HEK293 (cell line): ENCODE measurements around the gene DOCK3.

ENCODE experiments used
- CTCF ChIA-PET: fragments of 350-600 bp; formaldehyde crosslinking; extraction: SDS; loops from one replicate; lab custom pipeline; 2021; ENCODE audit warnings: antibody characterized with exemption; lab: Yijun Ruan, JAX
- POLR2A ChIA-PET: fragments of 300-600 bp; formaldehyde crosslinking; extraction: SDS; loops from one replicate; lab custom pipeline; 2020; ENCODE audit warnings: antibody characterized with exemption, inconsistent platforms; lab: Yijun Ruan, JAX
- H3K27ac ChIP-seq: fragments of 200-500 bp; sonication (Bioruptor generic); 2 replicates; pipeline ENCODE4 v1.5.1; 2014; ENCODE audit warnings: low read depth, low read length, control low read depth, inconsistent platforms; ENCODE audit errors: extremely low read depth
- H3K36me3 ChIP-seq, 2 experiments: fragments of 200-500 bp in 1 of 2; sonication (Bioruptor generic) in 1 of 2; 1 replicate in 1 of 2; 2 replicates in 1 of 2; pipeline ENCODE4 v1.5.1; 2014 to 2017; ENCODE audit warnings: inconsistent platforms in 2 of 2, low read length in 2 of 2; ENCODE audit not compliant: control insufficient read depth in 2 of 2, insufficient read depth in 1 of 2
- H3K4me1 ChIP-seq: fragments of 200-500 bp; sonication (Bioruptor generic); 2 replicates; pipeline ENCODE4 v1.5.1; 2014; ENCODE audit warnings: mild to moderate bottlenecking, low read length, inconsistent platforms; ENCODE audit not compliant: control insufficient read depth, insufficient read depth
- H3K4me3 ChIP-seq: 2 replicates; pipeline ENCODE4 v1.5.1; 2011; ENCODE audit warnings: low read depth, mild to moderate bottlenecking, control low read depth, low read length, moderate library complexity
- H3K9me3 ChIP-seq: fragments of 200-500 bp; sonication (Bioruptor generic); 2 replicates; pipeline ENCODE4 v1.5.1; 2014; ENCODE audit warnings: low read depth, low read length, inconsistent platforms; ENCODE audit not compliant: control insufficient read depth, insufficient read depth
- GLIS2 ChIP-seq: fragments of 450-650 bp; formaldehyde crosslinking; IDR thresholded peaks from 2 replicates; pipeline ENCODE4 v1.5.1; 2016; ENCODE audit warnings: missing biosample characterization, missing genetic modification characterization
- KLF1 ChIP-seq: fragments of 450-650 bp; formaldehyde crosslinking; IDR thresholded peaks from 2 replicates; pipeline ENCODE4 v1.5.1; 2016; ENCODE audit warnings: missing biosample characterization, missing genetic modification characterization
- KLF8 ChIP-seq: fragments of 450-650 bp; formaldehyde crosslinking; IDR thresholded peaks from 2 replicates; pipeline ENCODE4 v1.5.1; 2016; ENCODE audit warnings: missing biosample characterization, missing genetic modification characterization
- MEIS1 ChIP-seq: sonication (generic); formaldehyde crosslinking; IDR thresholded peaks from 2 replicates; pipeline ENCODE4 v1.8.1; 2022; ENCODE audit warnings: missing genetic modification reagents, mild to moderate bottlenecking, borderline replicate concordance
- MYNN ChIP-seq: fragments of 450-650 bp; formaldehyde crosslinking; IDR thresholded peaks from 2 replicates; pipeline ENCODE4 v1.5.1; 2016; ENCODE audit warnings: missing biosample characterization, missing genetic modification characterization, borderline replicate concordance
- OVOL3 ChIP-seq: fragments of 450-650 bp; formaldehyde crosslinking; IDR thresholded peaks from 2 replicates; pipeline ENCODE4 v1.5.1; 2016; ENCODE audit warnings: missing biosample characterization, missing genetic modification characterization
- RBAK ChIP-seq: fragments of 450-650 bp; formaldehyde crosslinking; IDR thresholded peaks from 2 replicates; pipeline ENCODE4 v1.5.1; 2016; ENCODE audit warnings: missing biosample characterization, missing genetic modification characterization
- SCRT1 ChIP-seq: fragments of 450-650 bp; formaldehyde crosslinking; IDR thresholded peaks from 2 replicates; pipeline ENCODE4 v1.5.1; 2016; ENCODE audit warnings: missing biosample characterization, missing genetic modification characterization, borderline replicate concordance
- SCRT2 ChIP-seq: fragments of 450-650 bp; formaldehyde crosslinking; IDR thresholded peaks from 2 replicates; pipeline ENCODE4 v1.5.1; 2016; ENCODE audit warnings: missing biosample characterization, missing genetic modification characterization
- SETDB1 ChIP-seq: IDR thresholded peaks from one replicate; pipeline ENCODE4 v1.6.1; 2017; ENCODE audit warnings: mild to moderate bottlenecking, low read length, moderate library complexity, mixed read lengths; ENCODE audit not compliant: insufficient read length
- ZFP69B ChIP-seq: fragments of 450-650 bp; formaldehyde crosslinking; IDR thresholded peaks from 2 replicates; pipeline ENCODE4 v1.5.1; 2016; ENCODE audit warnings: missing biosample characterization, missing genetic modification characterization
- ZNF133 ChIP-seq: fragments of 450-650 bp; formaldehyde crosslinking; IDR thresholded peaks from 2 replicates; pipeline ENCODE4 v1.5.1; 2016; ENCODE audit warnings: missing biosample characterization, missing genetic modification characterization
- ZNF16 ChIP-seq: fragments of 450-650 bp; formaldehyde crosslinking; IDR thresholded peaks from 2 replicates; pipeline ENCODE4 v1.5.1; 2016; ENCODE audit warnings: low read depth, missing biosample characterization, missing genetic modification characterization
- ZNF549 ChIP-seq: fragments of 450-650 bp; IDR thresholded peaks from 2 replicates; pipeline ENCODE4 v1.5.1; 2018; ENCODE audit warnings: missing biosample characterization, missing genetic modification characterization, mild to moderate bottlenecking, inconsistent platforms, moderate library complexity
- ZNF596 ChIP-seq: fragments of 450-650 bp; IDR thresholded peaks from 2 replicates; pipeline ENCODE4 v1.5.0; 2018; ENCODE audit warnings: missing biosample characterization, mild to moderate bottlenecking, missing genetic modification characterization, moderate library complexity
- ZNF629 ChIP-seq: fragments of 450-650 bp; formaldehyde crosslinking; IDR thresholded peaks from 2 replicates; pipeline ENCODE4 v1.5.1; 2017; ENCODE audit warnings: missing biosample characterization, missing genetic modification characterization
- ZNF664 ChIP-seq: fragments of 450-650 bp; formaldehyde crosslinking; IDR thresholded peaks from 2 replicates; pipeline ENCODE4 v1.5.1; 2016; ENCODE audit warnings: missing biosample characterization, missing genetic modification characterization
- ZNF747 ChIP-seq: fragments of 450-650 bp; formaldehyde crosslinking; IDR thresholded peaks from 2 replicates; pipeline ENCODE4 v1.5.1; 2016; ENCODE audit warnings: missing biosample characterization, missing genetic modification characterization
- ZNF777 ChIP-seq: fragments of 450-650 bp; formaldehyde crosslinking; IDR thresholded peaks from 2 replicates; pipeline ENCODE4 v1.5.1; 2017; ENCODE audit warnings: missing biosample characterization, missing genetic modification characterization, borderline replicate concordance
- TF ChIP-seq, protein P1 (sequence below): fragments of 450-650 bp; formaldehyde crosslinking; IDR thresholded peaks from 2 replicates; pipeline ENCODE4 v1.5.1; 2016; ENCODE audit warnings: missing biosample characterization, missing genetic modification characterization
- TF ChIP-seq, protein P2 (sequence below): fragments of 450-650 bp; formaldehyde crosslinking; conservative IDR thresholded peaks from 2 replicates; pipeline ENCODE4 v1.5.1; 2016; ENCODE audit warnings: low read depth, missing biosample characterization, missing genetic modification characterization
- TF ChIP-seq, protein P3 (sequence below): fragments of 450-650 bp; formaldehyde crosslinking; IDR thresholded peaks from 2 replicates; pipeline ENCODE4 v1.5.1; 2016; ENCODE audit warnings: missing biosample characterization, missing genetic modification characterization

Gene DOCK3

DNA sequence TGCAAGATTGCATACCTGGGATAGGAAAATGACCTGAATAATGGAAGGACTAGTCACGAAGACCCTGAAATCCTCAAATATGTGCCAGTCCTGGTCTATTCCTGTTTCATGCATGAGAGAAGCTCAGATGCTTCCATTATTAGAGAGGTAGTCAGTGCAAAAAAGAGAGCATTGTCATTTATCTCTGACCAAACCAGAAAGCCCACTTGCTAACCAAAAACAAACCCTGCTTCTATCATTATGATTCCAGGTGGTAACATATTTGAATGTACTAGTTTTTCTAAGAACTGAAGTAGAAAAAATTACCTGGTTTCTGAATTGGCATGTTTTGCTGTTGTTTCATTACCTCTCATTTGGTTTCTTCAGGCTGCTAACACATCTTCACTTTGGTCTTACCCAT, 549.6 kb downstream of the DOCK3 start:
- H3K36me3 ChIP-seq = peaks cover 0 to 39% of the 10 kb centered on the region in 2 experiments; a peak in 2 of 3 replicates
- TF ChIP-seq ZNF16 (tag by site-specific recombination) = no peak
- H3K4me3 ChIP-seq = no peak overlapping the region
- H3K9me3 ChIP-seq = no peaks in the 10 kb centered on the region
- no peaks in the 10 kb centered on the region for H3K4me1 ChIP-seq
- no peak overlapping the region for H3K27ac ChIP-seq
- ChIA-PET CTCF (no interaction called here), POLR2A (no interaction called here)

DNA sequence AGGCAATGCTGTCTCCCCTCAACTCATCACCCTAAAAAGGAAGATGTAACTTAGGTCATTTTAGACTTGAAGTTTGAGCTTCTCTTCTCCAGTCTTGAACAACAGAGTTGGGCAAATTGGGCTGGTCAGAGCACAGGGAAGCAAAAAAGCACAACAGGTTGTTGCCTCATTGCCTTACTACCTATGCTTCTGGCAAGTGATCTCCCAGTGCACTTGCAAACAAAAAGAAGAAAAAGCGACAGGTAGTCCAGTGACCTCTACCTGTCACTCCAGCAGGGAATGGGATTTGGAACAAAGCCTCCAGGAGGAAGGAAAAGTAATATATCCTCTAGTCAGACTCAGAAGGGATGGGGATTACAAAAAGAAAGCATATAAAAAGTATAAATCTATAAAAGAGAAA, 550.1 kb downstream of the DOCK3 start:
- no peak overlapping the region for H3K27ac ChIP-seq
- TF ChIP-seq SCRT1 (tag by site-specific recombination) = peak; percentile 57; the same call in 1 of the 2 replicates
- no peak for TF ChIP-seq ZNF133 (tag by site-specific recombination)
- TF ChIP-seq SCRT2 = peak; percentile 67
- peaks cover 0 to 35% of the 10 kb centered on the region in 2 experiments; a peak in 2 of 3 replicates for H3K36me3 ChIP-seq
- ChIA-PET CTCF (no interaction called here), POLR2A (no interaction called here)
- no peaks in the 10 kb centered on the region for H3K9me3 ChIP-seq
- no peak overlapping the region for H3K4me3 ChIP-seq
- H3K4me1 ChIP-seq = no peaks in the 10 kb centered on the region

DNA sequence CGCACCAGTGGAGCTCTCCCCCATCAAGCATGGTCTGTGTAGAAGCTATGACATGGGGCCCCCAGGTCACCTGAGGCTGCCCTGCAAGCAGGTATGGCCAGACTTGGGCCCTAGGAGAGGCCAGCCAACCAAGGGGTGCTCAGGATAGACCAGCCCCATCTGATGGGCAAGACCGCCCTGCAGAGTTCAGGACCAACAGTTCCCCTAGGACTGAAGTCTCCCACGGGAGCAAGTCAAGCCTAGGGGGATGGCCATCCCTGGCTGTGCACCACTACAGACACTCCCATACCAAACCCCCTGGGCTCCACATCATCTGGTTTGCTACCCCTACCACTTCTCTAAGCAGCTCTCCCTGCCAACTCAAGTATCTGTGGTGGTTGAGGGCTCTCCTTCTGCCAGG, 568.2 kb downstream of the DOCK3 start:
- Histone ChIP-seq H3K4me1 (no peaks in the 10 kb centered on the region), H3K4me3 (no peak overlapping the region), H3K36me3 (peaks cover 0 to 25% of the 10 kb centered on the region in 2 experiments; a peak in 2 of 3 replicates), H3K27ac (no peak overlapping the region), H3K9me3 (no peaks in the 10 kb centered on the region)
- POLR2A ChIA-PET = no interaction called here
- CTCF ChIA-PET = no interaction called here
- TF ChIP-seq ZFP69B (no peak), ZNF596 (tag by site-specific recombination) (no peak), SETDB1 (no peak), KLF8 (tag by site-specific recombination) (no peak), OVOL3 (tag by site-specific recombination) (no peak), ZNF747 (tag by site-specific recombination) (no peak), ZNF664 (tag by site-specific recombination) (no peak), RBAK (tag by site-specific recombination) (no peak), KLF1 (tag by site-specific recombination) (no peak), ZNF629 (tag by site-specific recombination) (no peak), ZNF549 (tag by site-specific recombination) (no peak), MYNN (tag by site-specific recombination) (no peak), MEIS1 (CRISPR knock-in tag) (no peak), ZNF777 (tag by site-specific recombination) (no peak), GLIS2 (tag by site-specific recombination) (no peak)
- TF ChIP-seq, protein P1, sequence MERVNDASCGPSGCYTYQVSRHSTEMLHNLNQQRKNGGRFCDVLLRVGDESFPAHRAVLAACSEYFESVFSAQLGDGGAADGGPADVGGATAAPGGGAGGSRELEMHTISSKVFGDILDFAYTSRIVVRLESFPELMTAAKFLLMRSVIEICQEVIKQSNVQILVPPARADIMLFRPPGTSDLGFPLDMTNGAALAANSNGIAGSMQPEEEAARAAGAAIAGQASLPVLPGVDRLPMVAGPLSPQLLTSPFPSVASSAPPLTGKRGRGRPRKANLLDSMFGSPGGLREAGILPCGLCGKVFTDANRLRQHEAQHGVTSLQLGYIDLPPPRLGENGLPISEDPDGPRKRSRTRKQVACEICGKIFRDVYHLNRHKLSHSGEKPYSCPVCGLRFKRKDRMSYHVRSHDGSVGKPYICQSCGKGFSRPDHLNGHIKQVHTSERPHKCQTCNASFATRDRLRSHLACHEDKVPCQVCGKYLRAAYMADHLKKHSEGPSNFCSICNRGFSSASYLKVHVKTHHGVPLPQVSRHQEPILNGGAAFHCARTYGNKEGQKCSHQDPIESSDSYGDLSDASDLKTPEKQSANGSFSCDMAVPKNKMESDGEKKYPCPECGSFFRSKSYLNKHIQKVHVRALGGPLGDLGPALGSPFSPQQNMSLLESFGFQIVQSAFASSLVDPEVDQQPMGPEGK (tag by site-specific recombination) = no peak
- TF ChIP-seq, protein P2, sequence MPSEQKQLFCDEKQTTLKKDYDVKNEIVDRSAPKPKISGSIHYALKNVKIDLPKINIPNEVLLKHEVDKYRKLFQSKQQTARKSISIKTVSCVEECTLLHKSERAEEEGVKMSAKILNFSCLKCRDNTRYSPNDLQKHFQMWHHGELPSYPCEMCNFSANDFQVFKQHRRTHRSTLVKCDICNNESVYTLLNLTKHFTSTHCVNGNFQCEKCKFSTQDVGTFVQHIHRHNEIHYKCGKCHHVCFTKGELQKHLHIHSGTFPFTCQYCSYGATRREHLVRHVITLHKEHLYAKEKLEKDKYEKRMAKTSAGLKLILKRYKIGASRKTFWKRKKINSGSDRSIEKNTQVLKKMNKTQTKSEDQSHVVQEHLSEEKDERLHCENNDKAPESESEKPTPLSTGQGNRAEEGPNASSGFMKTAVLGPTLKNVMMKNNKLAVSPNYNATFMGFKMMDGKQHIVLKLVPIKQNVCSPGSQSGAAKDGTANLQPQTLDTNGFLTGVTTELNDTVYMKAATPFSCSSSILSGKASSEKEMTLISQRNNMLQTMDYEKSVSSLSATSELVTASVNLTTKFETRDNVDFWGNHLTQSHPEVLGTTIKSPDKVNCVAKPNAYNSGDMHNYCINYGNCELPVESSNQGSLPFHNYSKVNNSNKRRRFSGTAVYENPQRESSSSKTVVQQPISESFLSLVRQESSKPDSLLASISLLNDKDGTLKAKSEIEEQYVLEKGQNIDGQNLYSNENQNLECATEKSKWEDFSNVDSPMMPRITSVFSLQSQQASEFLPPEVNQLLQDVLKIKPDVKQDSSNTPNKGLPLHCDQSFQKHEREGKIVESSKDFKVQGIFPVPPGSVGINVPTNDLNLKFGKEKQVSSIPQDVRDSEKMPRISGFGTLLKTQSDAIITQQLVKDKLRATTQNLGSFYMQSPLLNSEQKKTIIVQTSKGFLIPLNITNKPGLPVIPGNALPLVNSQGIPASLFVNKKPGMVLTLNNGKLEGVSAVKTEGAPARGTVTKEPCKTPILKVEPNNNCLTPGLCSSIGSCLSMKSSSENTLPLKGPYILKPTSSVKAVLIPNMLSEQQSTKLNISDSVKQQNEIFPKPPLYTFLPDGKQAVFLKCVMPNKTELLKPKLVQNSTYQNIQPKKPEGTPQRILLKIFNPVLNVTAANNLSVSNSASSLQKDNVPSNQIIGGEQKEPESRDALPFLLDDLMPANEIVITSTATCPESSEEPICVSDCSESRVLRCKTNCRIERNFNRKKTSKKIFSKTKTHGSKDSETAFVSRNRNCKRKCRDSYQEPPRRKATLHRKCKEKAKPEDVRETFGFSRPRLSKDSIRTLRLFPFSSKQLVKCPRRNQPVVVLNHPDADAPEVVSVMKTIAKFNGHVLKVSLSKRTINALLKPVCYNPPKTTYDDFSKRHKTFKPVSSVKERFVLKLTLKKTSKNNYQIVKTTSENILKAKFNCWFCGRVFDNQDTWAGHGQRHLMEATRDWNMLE (tag by site-specific recombination) = no peak
- TF ChIP-seq, protein P3, sequence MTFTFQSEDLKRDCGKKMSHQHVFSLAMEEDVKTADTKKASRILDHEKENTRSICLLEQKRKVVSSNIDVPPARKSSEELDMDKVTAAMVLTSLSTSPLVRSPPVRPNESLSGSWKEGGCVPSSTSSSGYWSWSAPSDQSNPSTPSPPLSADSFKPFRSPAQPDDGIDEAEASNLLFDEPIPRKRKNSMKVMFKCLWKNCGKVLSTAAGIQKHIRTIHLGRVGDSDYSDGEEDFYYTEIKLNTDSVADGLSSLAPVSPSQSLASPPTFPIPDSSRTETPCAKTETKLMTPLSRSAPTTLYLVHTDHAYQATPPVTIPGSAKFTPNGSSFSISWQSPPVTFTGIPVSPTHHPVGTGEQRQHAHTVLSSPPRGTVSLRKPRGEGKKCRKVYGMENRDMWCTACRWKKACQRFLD = no peak
